DMS53 (cell line): Measurements from ENCODE around the gene SLC40A1.

Experiments
- DNase-seq: peaks from one replicate; lab custom pipeline; 2025; lab: John Stamatoyannopoulos, UW

The SLC40A1 gene

GRCh38 chr2:189511960-189512319, 68.6 kb downstream of the SLC40A1 start:
- no peak for DNase-seq

DNA sequence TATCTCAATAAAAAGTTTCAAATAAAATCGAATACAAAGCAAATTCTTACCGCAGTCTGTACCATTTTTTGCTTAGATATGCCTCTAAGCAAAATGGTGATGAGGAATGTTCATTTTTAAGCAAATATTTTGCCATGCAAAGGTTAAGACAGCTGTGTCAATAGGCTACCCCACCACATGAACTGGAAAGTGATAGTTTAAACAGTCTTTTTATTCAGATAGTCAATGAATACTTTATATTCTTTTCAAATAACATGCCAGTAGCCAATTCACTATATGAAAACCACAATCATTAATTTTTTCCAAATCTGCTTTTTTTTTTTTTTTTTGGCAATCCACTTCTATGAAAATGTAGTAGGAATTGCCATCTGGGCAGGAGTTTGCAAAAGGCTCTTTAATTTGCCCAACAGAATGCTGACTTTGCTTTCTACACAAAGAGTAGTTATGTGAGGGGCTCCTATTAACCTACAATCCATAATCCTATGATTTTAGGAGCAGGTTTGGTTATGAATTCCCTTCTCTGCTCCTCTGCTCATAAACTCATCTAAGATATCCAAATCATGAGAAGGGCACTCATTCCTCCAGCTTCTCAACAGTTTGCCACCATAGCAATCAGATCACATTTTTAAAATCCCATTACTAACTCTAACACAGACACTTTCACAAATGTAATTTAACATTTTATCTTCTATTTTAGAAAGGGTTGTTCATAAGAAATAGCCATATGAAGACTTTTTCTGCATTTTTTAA, 69.2 kb downstream of the SLC40A1 start:
- peak; percentile 22 for DNase-seq
